Muscle of arm (tissue), 12 donors: ENCODE results near the gene CAND2. TPM values are rescaled to one million over a fixed set of nuclear protein-coding genes. Genes with fewer than 3 reads are reported as not detected.
"Not testable (repeated sequence)": the region's sequence is repeated elsewhere in the genome, so short reads cannot be mapped to it uniquely, and the experiment has no call there.

Source experiments
- DNase-seq: peaks from one replicate; pipeline ENCODE4 v3.0.0-alpha.2; 2013
- polyA plus RNA-seq, 12 donors: library from polyadenylated mRNA; unstranded; fragments of 120-200 nt; gene quantifications; one replicate each; pipeline ENCODE4 v1.2.1, GENCODE V29; 2013; ENCODE audit not compliant: insufficient read length in 12 of 12

Gene CAND2
- polyA plus RNA-seq, 12 donors = 15.8 to 54.5 (median 35.0) TPM; not detected in 1

DNA sequence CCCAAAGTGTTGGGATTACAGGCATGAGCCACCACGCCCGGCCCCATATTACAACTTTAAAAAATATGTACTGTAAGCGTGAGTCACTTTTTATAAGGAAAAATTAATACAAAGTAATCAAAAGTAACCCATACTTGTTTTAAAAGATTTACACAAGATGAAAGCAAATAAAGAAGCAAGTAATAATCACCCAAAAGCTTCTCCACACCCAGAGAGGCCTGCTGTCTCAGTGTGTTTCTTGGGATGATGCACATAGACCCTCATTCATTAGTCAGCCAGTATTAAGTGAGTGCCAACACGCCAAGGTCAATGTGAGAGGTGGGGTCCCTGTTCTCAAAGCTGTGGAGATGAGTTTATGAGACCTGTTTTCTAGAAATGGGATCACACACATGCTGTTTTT is 32.9 kb downstream of the CAND2 start:
- DNase-seq = no peak

DNA sequence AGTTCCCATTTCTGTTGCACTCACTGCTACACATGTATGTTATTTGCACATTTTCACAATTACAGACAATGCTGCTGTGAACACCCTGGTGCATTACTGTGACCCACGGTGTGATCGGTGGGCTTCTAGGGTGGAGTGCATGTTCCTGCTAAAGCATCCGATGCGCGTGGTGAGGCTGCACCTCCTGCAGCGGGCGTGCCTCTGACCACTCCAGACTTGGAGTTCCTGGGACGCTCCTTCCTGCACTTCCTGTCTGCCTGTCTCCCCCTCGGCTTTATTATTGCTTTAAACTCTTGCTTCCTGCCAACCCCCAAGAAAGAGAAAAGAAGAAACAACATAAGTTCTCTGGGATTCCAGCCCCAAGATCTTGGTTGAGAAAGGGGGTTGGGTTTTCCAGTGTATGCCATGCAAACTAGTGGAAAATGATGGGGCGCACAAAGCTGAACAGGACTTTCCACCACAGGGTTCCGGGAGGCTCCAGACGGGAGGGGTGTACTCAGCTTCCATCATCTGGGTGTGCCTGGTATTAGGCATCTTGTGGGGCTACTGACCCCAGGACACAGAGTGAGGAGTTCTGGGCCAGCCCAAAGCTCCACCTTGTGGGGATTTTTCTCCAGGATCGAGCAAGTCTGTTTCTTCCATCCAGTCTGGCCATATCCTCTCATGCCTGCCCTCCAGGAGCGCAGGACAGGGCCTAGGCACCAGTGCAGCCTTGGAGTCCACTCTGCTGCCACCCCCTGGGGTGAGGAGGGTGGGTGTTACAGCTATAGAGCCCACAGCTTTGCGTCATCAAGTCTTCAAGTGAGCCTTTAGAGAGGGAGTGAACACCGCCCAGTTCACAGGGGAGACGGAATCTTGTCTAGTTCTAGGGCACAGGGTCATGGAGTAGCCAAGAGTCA is 33.7 kb downstream of the CAND2 start:
- DNase-seq = no peak

GRCh38 chr3:12830785-12831156 is 34.3 kb downstream of the CAND2 start:
- no peak for DNase-seq

- no peak for DNase-seq
Observed at GRCh38 chr3:12831301-12831866, 34.9 kb downstream of the CAND2 start.

DNA sequence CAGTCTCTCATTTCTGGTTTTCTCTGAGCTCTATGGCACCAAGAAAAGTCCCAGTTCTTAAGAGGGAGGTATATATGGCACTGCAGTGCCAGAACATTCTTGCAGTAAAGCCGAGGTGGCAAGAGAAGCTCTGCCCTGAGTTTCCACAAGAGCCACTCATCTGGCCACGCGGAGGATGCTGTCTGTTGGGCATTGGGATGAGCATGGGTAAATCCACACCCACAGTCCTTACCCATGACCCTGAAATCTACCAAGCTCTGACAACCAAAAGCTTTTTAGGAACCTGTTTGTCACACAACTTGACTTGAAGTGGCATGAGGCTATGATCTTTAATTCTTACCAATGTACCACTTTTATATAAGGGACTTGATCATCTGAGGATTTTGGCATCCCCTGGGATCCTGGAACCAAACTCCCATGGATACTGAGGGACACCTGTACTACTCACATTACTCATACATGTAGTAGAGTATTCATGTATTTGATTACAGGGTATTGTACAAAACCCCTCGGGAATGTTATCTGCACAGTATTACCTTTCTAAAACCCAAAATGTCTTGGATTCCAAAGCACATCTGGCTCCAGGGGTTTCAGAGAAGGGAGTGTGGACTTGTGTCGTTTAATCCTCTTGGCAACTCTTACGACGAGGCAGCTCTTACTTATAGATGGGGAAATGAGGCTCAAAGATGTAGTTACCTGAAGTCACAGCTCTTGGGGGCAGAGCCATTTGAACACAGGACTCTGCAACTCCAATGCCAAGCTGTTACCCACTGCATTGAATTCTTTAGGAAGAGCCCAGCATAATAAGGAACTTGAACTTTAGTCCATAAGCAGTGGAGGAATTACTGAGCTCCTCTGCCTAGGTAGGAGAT is 36.1 kb downstream of the CAND2 start:
- no peak for DNase-seq

DNA sequence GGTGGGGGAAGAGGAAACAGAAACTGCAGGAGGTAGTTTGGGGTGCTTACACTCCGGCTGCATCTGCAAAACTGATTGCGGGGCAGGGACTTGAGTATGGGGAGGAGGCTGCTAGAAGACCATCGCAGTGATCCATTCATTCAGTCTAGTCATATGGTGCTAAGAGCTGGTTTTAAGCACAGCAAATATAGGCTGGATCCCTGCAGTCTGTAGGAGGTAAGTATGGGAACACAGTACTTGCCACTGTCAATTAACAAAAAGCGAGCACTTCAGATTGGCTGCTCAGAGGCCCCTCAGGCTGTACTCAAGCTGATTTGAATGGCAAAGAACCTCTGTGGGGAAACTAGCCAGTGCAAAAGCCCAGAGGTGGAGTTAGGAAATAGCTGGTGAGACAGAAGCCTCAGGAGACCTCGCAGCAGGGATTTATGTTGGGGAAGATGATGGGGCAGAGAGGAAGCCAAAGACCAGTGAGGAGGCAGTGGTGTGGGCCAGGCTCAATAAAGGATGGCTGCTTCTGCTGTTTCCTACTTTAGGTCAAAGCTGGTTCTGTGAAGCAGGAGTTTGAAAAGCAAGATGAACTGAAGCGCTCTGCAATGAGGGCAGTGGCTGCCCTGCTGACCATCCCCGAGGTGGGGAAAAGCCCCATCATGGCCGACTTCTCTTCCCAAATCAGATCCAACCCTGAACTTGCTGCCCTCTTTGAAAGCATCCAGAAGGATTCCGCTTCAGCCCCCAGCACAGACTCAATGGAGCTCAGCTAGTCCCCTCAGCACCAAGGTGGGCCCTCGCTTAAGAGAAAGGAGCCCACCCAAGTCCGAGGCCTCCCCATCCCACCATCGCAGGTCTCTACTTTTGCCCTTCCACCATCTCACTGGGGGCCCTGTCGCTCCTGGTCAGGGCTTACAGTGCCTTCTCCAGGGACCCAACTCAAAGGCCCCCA is 37.0 kb downstream of the CAND2 start:
- no peak for DNase-seq

GRCh38 chr3:12835052-12835665 is 38.7 kb downstream of the CAND2 start:
- no peak for DNase-seq

DNA sequence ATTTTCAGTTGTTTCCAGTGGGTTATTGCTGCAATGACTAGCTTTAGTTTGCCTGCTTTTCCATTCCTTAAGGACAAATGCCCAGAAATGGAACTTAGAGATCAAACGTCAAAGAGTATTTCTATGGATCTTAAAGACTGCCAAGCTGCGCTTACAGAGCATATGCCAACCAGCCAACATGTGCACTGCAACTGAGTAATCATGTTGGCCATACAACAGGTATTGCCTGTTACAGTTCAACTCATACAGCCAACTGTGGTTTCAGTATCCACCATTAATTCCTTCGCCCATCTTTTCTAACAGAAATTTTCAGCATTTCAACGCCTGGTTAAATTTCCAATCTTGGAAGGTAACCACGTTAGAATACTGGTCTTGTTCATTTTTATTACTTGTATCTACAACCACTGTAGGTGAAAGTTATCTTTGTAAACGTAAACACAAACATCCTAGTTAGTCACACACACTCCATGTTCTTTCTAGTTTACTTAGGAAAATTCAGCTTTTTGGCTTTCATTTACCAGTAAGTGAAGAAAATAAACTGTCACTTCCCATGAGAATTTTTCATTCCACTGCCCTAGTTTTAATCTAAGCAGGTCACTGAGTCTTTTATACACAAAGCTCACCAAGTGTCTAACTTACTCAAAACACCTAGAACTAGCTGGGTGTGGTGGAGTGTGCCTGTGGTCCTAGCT is 41.0 kb downstream of the CAND2 start:
- DNase-seq = no peak

- no peak for DNase-seq
Observed at GRCh38 chr3:12838179-12838965, 41.9 kb downstream of the CAND2 start.

- no peak for DNase-seq
Observed at GRCh38 chr3:12839156-12839946, 42.9 kb downstream of the CAND2 start.

- not testable (repeated sequence) for DNase-seq
Observed at GRCh38 chr3:12840148-12840547, 43.7 kb downstream of the CAND2 start.

DNA sequence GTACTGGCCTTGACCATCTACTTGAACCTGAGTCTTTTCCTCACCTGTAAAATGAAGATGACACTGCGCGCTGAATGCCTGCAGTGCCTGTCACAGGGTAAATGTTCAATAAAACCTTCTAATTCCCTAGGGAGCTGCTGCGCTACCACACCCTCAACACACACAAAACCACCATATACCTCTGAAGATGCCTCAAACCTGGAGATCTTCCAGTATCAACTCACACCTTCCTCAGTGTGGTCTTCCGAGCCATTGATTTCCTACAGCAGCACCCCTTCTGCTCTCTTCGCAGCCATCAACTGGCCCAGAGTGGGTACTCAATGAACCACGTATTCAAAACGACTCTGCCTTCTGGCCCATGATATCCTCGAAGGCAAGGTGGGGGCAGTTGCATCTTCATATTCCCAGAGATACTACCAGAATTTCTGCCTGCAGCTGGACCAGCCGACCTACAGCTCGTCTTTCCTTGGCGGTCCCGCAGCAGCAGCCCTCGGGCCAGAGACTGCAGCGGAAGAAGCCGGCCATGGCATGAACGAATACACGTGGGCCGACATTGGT is 44.2 kb downstream of the CAND2 start:
- no peak for DNase-seq

DNA sequence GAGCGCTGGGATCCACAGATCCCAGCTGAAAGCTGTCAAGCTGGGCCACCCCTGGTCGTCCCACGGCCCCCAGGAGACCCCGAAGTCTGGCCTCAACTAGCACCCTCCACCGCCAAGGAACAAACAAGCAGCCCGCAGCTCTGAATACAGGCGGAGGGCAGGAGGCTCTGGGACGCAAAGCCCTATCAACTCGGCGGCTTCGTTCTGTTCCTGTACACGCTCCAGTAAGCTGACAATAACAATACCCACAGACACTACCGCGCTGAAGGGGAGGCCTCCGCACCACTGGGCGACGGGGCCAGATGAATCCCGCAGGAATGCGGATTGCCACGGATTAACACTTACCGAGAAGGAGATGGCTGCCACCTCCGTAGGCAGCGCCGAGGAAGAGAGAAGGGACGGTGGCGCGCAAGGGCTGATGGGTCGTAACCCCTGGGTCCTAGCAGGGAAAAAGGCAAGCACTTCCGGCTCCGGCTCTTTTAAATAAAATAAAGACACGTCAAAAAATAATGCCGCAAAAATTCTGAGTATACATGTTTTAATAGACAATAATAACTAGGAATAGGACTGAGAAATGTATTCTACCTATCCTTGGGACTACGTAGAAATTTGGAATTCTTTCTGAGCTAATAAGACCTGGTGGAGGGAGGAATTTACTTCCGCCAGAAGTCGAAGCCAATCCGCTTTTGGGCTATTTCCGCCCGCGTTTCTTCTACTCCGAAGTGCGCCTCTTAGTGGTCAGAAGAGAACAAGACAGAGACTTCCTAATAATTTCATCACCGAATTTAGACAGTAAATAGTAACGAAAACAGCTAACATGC is 44.9 kb downstream of the CAND2 start, which contains the start of gene RPL32:
Gene RPL32 (minus strand): TSS at position 417 of the 821 bp plus-strand sequence. CDS start 1,328 bp downstream, outside the sequence.
- DNase-seq = peak; percentile 96

GRCh38 chr3:12841970-12842328 is 45.5 kb downstream of the CAND2 start:
- DNase-seq = no peak

DNA sequence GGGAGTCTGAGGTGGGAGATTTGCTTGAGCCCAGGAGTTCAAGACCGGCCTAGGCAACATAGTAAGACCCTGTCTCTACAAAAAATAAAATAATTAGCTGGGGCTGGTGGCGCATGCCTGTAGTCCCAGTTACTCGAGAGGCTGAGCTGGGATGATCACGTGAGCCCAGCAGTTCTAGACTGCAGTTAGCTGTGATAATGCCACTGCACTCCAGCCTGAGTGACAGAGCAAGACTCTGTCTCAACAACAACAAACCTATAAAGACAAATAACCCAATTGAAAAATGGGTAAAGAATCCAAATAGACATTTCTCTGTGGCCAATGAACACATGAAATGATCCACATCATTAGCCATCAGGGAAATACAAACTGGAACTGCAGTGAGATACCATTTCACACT is 46.0 kb downstream of the CAND2 start:
- DNase-seq = no peak

DNA sequence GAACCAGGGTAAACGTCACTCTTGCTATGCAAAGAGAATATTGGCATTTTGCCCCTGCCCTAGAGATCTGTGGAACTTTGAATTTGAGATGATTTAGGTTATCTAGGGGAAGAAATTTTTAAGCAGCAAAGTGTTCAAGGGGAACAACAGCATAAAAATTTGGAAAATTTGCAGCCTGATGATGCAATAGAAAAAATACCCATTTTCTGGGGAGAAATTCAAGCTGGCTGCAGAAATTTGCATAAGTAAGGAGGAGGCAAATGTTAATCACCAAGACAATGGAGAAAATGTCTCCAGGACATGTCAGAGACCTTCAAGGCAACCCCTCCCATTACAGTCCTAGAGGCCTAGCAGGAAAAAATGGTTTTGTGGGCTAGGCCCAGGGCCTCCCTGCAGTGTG is 49.3 kb downstream of the CAND2 start:
- DNase-seq = no peak

DNA sequence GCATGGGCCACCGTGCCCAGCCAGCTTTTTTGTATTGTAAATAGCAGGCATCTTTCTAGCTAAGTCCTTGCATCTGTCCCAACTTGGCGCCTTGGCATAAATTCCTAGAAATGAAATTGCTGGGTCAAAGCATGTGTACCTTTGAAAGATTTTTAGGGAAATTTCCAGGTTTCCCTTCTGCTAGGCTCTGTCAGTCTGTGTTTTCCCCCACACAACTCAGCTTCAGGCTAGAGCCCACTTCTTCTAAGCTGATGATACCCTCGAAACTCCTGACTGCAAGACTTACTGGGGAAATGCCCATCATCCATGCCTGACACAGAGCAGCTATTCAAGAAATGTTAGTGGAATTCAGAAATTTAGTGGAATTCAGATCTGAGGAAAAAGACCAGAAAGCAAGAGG is 55.7 kb downstream of the CAND2 start:
- no peak for DNase-seq
